Mononuclear cell (primary cell): ENCODE data around the gene LARGE1. TPM values are rescaled to one million over a fixed set of nuclear protein-coding genes. Genes with fewer than 3 reads are reported as not detected.

Experiments
- H3K27me3 ChIP-seq: 2 replicates; pipeline ENCODE4 v1.6.0; 2011; ENCODE audit warnings: low read length, control low read depth; ENCODE audit not compliant: insufficient read depth
- H3K4me1 ChIP-seq: 2 replicates; pipeline ENCODE4 v1.5.1; 2011; ENCODE audit warnings: mild to moderate bottlenecking, low read length, control low read depth; ENCODE audit not compliant: insufficient read depth
- H3K4me3 ChIP-seq: 2 replicates; pipeline ENCODE4 v1.5.1; 2011; ENCODE audit warnings: mild to moderate bottlenecking, low read length, moderate library complexity
- H3K9me3 ChIP-seq: 2 replicates; pipeline ENCODE4 v1.5.1; 2011; ENCODE audit warnings: low read depth, mild to moderate bottlenecking, control low read depth, low read length
- total RNA-seq: library from RNA; depleted of rRNA; stranded (reverse); fragments of >200 nt; gene quantifications from one replicate; pipeline ENCODE4 v1.2.3, GENCODE V29; 2012

Gene LARGE1
- total RNA-seq, 1 donor: 3.9 TPM

DNA sequence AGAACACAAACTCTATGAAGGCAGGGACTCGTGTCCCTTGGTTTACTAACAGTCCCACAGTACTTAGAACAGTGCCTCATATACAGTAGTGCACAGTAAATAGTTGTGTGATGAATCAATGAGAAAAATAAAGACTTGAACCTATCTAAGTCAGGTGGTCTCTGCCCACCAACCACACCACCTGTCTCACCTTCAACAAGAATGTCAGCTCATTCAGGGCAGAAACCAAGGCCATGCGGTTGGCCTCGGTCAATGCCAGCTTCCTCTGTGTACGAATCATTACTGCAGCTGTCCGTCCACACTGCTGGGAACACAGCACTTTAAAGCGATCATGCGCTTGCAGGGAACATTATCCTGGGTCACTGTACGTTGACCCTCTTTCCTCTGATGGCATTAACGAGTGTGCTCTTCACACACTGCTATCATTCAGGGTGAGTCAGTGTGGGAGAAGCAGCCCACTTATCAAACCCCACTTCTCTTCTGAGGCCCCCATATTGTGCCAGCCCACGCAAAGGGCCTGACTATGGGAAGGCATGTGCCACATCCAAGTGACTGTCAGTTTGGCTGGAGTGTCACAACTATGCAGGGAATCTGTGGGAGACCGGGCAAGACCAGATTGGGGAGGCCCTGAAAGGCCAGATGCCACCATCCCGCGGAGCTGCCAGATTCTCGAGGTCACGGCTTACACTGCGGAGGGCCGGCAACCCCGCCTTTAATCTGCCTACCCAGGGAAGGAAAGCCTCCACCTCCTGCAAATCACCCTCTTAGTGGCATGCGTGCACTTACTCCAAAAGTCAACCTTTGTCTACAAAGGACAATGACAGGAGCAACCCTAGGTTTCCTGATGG, 36.1 kb downstream of the LARGE1 start:
- Histone ChIP-seq H3K4me1 (no peaks in the 10 kb centered on the region), H3K27me3 (no peaks in the 10 kb centered on the region), H3K4me3 (no peak overlapping the region), H3K9me3 (no peaks in the 10 kb centered on the region)

GRCh38 chr22:33883561-33883960, 36.7 kb downstream of the LARGE1 start:
- H3K27me3 ChIP-seq: no peaks in the 10 kb centered on the region
- no peaks in the 10 kb centered on the region for H3K9me3 ChIP-seq
- H3K4me1 ChIP-seq: no peaks in the 10 kb centered on the region
- H3K4me3 ChIP-seq: no peak overlapping the region

- Histone ChIP-seq H3K4me1 (no peaks in the 10 kb centered on the region), H3K4me3 (no peak overlapping the region), H3K9me3 (no peaks in the 10 kb centered on the region), H3K27me3 (no peaks in the 10 kb centered on the region)
Observed at GRCh38 chr22:33882991-33883390, 37.3 kb downstream of the LARGE1 start.

- Histone ChIP-seq H3K4me1 (no peaks in the 10 kb centered on the region), H3K4me3 (no peak overlapping the region), H3K9me3 (no peaks in the 10 kb centered on the region), H3K27me3 (no peaks in the 10 kb centered on the region)
Observed at GRCh38 chr22:33880986-33881385, 39.3 kb downstream of the LARGE1 start.

GRCh38 chr22:33879796-33880195, 40.5 kb downstream of the LARGE1 start:
- H3K9me3 ChIP-seq: no peaks in the 10 kb centered on the region
- no peaks in the 10 kb centered on the region for H3K4me1 ChIP-seq
- no peaks in the 10 kb centered on the region for H3K27me3 ChIP-seq
- no peak overlapping the region for H3K4me3 ChIP-seq

GRCh38 chr22:33875316-33875715, 45.0 kb downstream of the LARGE1 start:
- no peak overlapping the region for H3K4me3 ChIP-seq
- H3K27me3 ChIP-seq: no peaks in the 10 kb centered on the region
- H3K9me3 ChIP-seq: no peaks in the 10 kb centered on the region
- H3K4me1 ChIP-seq: no peaks in the 10 kb centered on the region

GRCh38 chr22:33874206-33874605, 46.1 kb downstream of the LARGE1 start:
- Histone ChIP-seq H3K27me3 (no peaks in the 10 kb centered on the region), H3K4me1 (no peaks in the 10 kb centered on the region), H3K4me3 (no peak overlapping the region), H3K9me3 (no peaks in the 10 kb centered on the region)

GRCh38 chr22:33873666-33874065, 46.6 kb downstream of the LARGE1 start:
- H3K27me3 ChIP-seq: no peaks in the 10 kb centered on the region
- no peak overlapping the region for H3K4me3 ChIP-seq
- no peaks in the 10 kb centered on the region for H3K9me3 ChIP-seq
- no peaks in the 10 kb centered on the region for H3K4me1 ChIP-seq

GRCh38 chr22:33873186-33873585, 47.1 kb downstream of the LARGE1 start:
- Histone ChIP-seq H3K27me3 (no peaks in the 10 kb centered on the region), H3K9me3 (no peaks in the 10 kb centered on the region), H3K4me1 (no peaks in the 10 kb centered on the region), H3K4me3 (no peak overlapping the region)

- no peaks in the 10 kb centered on the region for H3K4me1 ChIP-seq
Observed at GRCh38 chr22:33871935-33872334, 48.3 kb downstream of the LARGE1 start.

DNA sequence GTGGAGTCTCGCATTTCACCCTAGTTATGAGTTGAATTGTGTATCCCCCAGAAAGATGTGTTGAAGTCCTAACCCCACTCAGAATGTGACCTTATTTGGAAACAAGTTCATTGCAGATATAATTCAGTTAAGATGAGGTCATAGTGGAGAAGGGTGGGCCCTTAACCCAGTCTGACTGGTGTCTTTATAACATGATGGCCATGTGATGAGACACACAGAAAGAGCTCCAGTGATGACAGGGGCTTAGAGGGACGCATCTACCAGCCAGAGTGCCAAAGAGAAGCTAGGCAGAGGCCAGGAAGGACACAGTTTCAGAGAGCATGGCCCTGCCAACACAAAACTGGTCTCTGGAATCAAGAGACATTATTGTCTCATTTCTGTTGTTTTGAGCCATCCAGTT, 50.3 kb downstream of the LARGE1 start:
- Histone ChIP-seq H3K27me3 (no peaks in the 10 kb centered on the region), H3K4me3 (no peak overlapping the region), H3K9me3 (no peaks in the 10 kb centered on the region), H3K4me1 (no peaks in the 10 kb centered on the region)

More at GRCh38 chr22:33871935-33872334, 48.3 kb downstream of the LARGE1 start:
- H3K27me3 ChIP-seq: no peaks in the 10 kb centered on the region
- H3K9me3 ChIP-seq: no peaks in the 10 kb centered on the region
- no peak overlapping the region for H3K4me3 ChIP-seq

DNA sequence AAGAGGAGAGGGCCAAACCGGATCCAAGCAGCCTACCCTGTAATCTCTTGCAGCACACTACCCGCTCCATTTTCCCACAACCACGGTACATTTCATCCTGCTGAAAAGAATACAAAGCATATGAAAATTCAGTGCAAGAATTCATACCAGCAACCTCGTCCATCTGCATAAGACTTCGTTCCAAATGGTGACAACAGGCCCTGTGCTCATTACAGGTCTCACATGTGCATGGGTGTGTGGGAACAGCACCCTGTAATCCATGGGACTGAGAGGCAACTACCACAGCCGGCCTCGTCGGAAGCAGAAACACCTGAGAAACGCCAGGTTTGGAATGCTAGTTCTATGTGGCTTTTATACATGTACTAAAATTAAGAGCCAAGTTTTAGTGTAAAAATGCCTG, 52.3 kb downstream of the LARGE1 start:
- Histone ChIP-seq H3K9me3 (no peaks in the 10 kb centered on the region), H3K4me1 (no peaks in the 10 kb centered on the region), H3K27me3 (no peaks in the 10 kb centered on the region), H3K4me3 (no peak overlapping the region)

DNA sequence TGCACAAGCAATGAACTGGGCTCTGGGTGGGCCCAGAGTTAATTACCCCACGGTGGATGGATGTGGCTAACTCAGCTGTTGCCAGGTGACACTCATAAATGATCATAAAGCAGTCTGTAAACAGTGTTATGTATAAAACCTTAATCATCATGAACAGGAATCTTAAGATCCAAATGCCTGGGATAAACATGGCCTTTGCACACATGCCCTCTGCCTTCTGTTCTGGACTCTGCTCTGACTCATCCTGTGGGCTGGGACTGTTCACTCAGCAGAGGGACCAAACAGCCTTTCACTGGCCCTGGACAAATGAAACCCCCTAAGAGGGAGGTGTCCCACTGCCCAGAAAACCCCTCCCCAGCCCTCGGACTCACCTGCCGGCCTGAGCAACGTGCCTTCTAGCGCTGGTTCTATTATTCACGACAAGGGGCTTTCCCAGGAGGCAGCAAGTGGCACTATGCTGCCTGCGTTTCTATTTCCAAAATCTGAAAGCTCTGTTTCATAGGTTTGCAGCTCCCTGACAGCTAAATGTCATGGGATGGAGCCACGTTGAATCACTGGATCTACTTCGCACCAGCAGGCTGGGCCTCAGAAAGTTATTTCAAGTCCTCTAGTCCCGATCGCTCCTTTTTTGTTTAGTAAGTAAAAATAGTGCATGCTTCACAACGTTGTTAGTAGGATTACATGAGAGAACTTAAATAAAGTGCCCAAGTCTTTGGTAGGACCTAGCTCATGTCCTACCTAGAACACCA, 53.0 kb downstream of the LARGE1 start:
- Histone ChIP-seq H3K4me1 (no peaks in the 10 kb centered on the region), H3K9me3 (no peaks in the 10 kb centered on the region), H3K27me3 (no peaks in the 10 kb centered on the region), H3K4me3 (no peak overlapping the region)

GRCh38 chr22:33866511-33866910, 53.8 kb downstream of the LARGE1 start:
- H3K27me3 ChIP-seq: no peaks in the 10 kb centered on the region
- no peaks in the 10 kb centered on the region for H3K4me1 ChIP-seq
- no peaks in the 10 kb centered on the region for H3K9me3 ChIP-seq
- no peak overlapping the region for H3K4me3 ChIP-seq

DNA sequence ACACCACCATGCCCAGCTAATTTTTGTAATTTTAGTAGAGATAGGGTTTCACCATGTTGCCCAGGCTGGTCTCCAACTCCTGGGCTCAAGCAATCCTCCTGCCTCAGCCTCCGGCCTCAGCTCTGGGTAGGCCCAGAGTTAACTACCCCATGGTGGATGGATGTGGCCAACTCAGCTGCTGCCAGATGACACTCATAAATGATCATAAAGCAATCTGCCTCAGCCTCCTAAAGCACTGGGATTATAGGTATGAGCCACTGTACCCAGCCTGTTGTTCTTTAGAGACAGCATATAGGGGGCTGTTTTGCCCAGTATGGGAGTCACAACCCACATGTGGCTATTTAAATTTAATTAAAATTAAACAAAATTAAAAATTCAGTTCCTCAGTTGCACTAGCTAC, 54.3 kb downstream of the LARGE1 start:
- H3K4me3 ChIP-seq: no peak overlapping the region
- no peaks in the 10 kb centered on the region for H3K4me1 ChIP-seq
- no peaks in the 10 kb centered on the region for H3K27me3 ChIP-seq
- no peaks in the 10 kb centered on the region for H3K9me3 ChIP-seq
